Natural killer cell (primary cell): ENCODE results near the gene SLC35D1. TPM values are rescaled to one million over a fixed set of nuclear protein-coding genes. Genes with fewer than 3 reads are reported as not detected.

Source experiments
- ATAC-seq, 3 donors: fragments of 150-1000 bp in 2 of 3; fragments of 200-7000 bp in 1 of 3; cut with Tn5 transposase; 1 replicate in 1 of 3; 2 replicates in 2 of 3; pipeline ENCODE4 v1.10.0; 2021; ENCODE audit warnings: mild to moderate bottlenecking in 2 of 3, moderate library complexity in 2 of 3
- DNase-seq, 2 donors: peaks; one replicate each; pipeline versions ENCODE4 v3.0.0 to v3.0.0-alpha.2; 2013 to 2021; ENCODE audit warnings: mixed read lengths in 1 of 2
- H3K27ac ChIP-seq: one replicate; pipeline ENCODE4 v1.5.1; 2013; ENCODE audit warnings: mild to moderate bottlenecking, low read length
- H3K27me3 ChIP-seq: one replicate; pipeline ENCODE4 v1.6.1; 2013; ENCODE audit warnings: low read length; ENCODE audit not compliant: control insufficient read depth, insufficient read depth
- H3K36me3 ChIP-seq: one replicate; pipeline ENCODE4 v1.6.1; 2013; ENCODE audit warnings: low read length; ENCODE audit not compliant: control insufficient read depth, insufficient read depth
- H3K4me1 ChIP-seq: one replicate; pipeline ENCODE4 v1.6.1; 2013; ENCODE audit warnings: low read length; ENCODE audit not compliant: control insufficient read depth, insufficient read depth
- H3K4me3 ChIP-seq: one replicate; pipeline ENCODE4 v1.5.1; 2013; ENCODE audit warnings: low read length
- H3K9me3 ChIP-seq: one replicate; pipeline ENCODE4 v1.6.1; 2013; ENCODE audit warnings: low read length; ENCODE audit not compliant: control insufficient read depth, insufficient read depth
- H3K27ac Mint-ChIP-seq, 2 donors: one replicate each; pipeline ENCODE4 v1.8.0; 2022; ENCODE audit warnings: mild to moderate bottlenecking in 2 of 2, mixed read lengths in 2 of 2, moderate library complexity in 1 of 2
- H3K27me3 Mint-ChIP-seq, 2 donors: one replicate each; pipeline ENCODE4 v1.8.0; 2022; ENCODE audit warnings: low read depth in 2 of 2, mixed read lengths in 2 of 2
- H3K36me3 Mint-ChIP-seq: one replicate; pipeline ENCODE4 v1.8.0; 2022; ENCODE audit warnings: mixed read lengths
- H3K4me1 Mint-ChIP-seq, 2 donors: one replicate each; pipeline ENCODE4 v1.8.0; 2022; ENCODE audit warnings: mixed read lengths in 2 of 2
- H3K4me3 Mint-ChIP-seq: one replicate; pipeline ENCODE4 v1.8.0; 2022; ENCODE audit warnings: mild to moderate bottlenecking, moderate library complexity, mixed read lengths
- H3K9me3 Mint-ChIP-seq, 2 donors: one replicate each; pipeline ENCODE4 v1.8.0; 2022; ENCODE audit warnings: mixed read lengths in 2 of 2
- CTCF ChIP-seq: fragments of 200-600 bp; IDR thresholded peaks from one replicate; pipeline ENCODE4 v1.8.0; 2022; ENCODE audit warnings: antibody characterized with exemption
- WGBS: methylation state at CpG from one replicate; pipeline ENCODE4 v1.1.7; 2013; ENCODE audit warnings: missing lambda C conversion rate; ENCODE audit not compliant: insufficient coverage; 5-methylcytosine and 5-hydroxymethylcytosine counted together
- intact Hi-C: fragments of 100-400 bp; cut with micrococcal nuclease; formaldehyde crosslinking; loops from one replicate; pipeline ENCODE4 v1.14.2; 2022
- total RNA-seq, 4 donors: library from RNA; stranded (reverse); fragments of 120-200 nt in 1 of 4; gene quantifications; one replicate each; pipeline versions ENCODE4 v1.2.3 to v1.2.4, GENCODE V29; 2013 to 2022

Gene SLC35D1
- total RNA-seq, 3 donors from 2014 or later (not counting 1 experiment from before 2014, with no cell fraction given), result 12.9 to 17.0 (median 16.1) TPM

DNA sequence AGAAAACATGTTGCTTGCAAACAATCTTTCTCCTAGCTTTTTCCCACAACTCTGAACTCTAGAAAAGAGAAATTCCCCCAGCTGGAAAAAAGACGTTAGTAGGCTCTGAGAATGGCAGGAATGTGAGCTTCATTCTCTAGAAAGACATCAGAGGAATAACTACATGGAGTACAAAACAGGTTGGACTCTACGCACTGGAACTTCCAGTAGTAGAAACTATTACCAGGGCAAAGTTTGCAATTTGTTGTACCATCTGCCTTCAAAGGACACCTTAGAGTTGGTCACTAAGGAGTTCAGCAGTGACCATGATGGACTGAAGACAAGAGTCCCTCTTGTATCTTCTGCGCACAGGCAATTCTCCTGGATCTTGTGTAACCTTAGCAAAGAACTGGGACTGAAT is 60.9 kb downstream of the SLC35D1 start:
- intact Hi-C loops, result no loop called here
- Mint-ChIP-seq H3K27me3 (no peaks in the 10 kb centered on the region), H3K27ac (no peak overlapping the region)

DNA sequence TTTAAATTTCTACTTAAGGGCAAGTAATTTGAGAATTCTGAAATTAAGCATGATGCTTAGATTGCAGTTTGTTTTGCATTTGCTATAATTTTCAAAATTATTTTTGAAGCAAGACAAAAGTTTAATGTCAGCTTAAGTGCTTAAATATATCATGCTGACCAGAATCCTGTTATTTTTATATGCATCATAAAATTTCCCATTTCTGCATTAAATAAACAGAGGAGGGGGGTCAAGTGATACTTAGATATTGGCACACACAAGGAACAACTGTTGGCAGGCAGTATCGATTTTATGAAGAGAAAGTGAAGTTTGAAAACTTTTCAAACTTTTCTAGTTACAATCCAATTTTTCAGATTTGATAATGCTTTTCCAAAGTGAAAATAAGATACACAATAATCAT is 68.1 kb downstream of the SLC35D1 start:
- DNase-seq, result no peak
- Histone ChIP-seq H3K4me1 (no peaks in the 10 kb centered on the region), H3K4me3 (no peak overlapping the region), H3K36me3 (peaks cover 72% of the 10 kb centered on the region), H3K9me3 (no peaks in the 10 kb centered on the region), H3K27me3 (no peaks in the 10 kb centered on the region), H3K27ac (no peak overlapping the region)
- Mint-ChIP-seq H3K27ac (no peak overlapping the region), H3K4me1 (peaks cover 15 to 17% of the 10 kb centered on the region in 2 donors), H3K9me3 (no peaks in the 10 kb centered on the region), H3K36me3 (peaks cover 18% of the 10 kb centered on the region), H3K27me3 (no peaks in the 10 kb centered on the region), H3K4me3 (no peak overlapping the region)
- no peak for ATAC-seq
- intact Hi-C loops, result no loop called here
- WGBS, result no CpG with 5 or more reads among the region's 1 CpG
- no peak for TF ChIP-seq CTCF

More for the DNA sequence above, 60.9 kb downstream of the SLC35D1 start:
- Histone ChIP-seq H3K4me3 (no peak overlapping the region), H3K36me3 (peaks cover 13% of the 10 kb centered on the region), H3K9me3 (no peaks in the 10 kb centered on the region), H3K27me3 (no peaks in the 10 kb centered on the region), H3K27ac (no peak overlapping the region), H3K4me1 (no peaks in the 10 kb centered on the region)
- ATAC-seq, result no peak
- H3K4me3 Mint-ChIP-seq, result no peak overlapping the region
- no peak for TF ChIP-seq CTCF
- DNase-seq, result no peak
- peaks cover 5% of the 10 kb centered on the region for H3K36me3 Mint-ChIP-seq
- peaks cover 6 to 7% of the 10 kb centered on the region in 2 donors for H3K4me1 Mint-ChIP-seq
- H3K9me3 Mint-ChIP-seq, result no peaks in the 10 kb centered on the region
- 96% methylated on average over 2 of the region's 3 CpGs for WGBS

DNA sequence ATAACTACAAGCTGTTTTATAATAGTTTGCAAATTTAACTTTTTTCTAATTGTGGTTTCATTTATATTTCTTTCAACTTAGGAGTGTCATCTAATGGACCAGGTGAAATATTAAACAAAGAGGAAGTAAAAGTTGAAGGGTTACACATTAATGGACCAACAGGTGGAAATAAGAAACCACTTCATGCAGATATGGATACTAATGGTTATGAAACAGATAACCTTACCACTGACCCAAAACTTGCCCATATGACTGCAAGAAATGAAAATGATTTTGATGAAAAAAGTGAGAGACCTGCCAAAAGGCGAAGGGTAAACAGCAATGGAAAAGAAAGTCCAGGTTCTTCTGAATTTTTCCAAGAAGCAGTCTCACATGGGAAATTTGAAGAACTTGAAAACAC is 69.5 kb downstream of the SLC35D1 start:
- peaks cover 18% of the 10 kb centered on the region for H3K36me3 Mint-ChIP-seq

More for the DNA sequence above, 69.5 kb downstream of the SLC35D1 start:
- H3K4me1 Mint-ChIP-seq, result peaks cover 15 to 17% of the 10 kb centered on the region in 2 donors
- H3K36me3 ChIP-seq, result peaks cover 78% of the 10 kb centered on the region
- peak overlapping the region; percentile 33 to 83 for H3K27ac Mint-ChIP-seq
- 95% methylated on average over 1 of the region's 1 CpG for WGBS
- no peaks in the 10 kb centered on the region for H3K4me1 ChIP-seq
- DNase-seq (no peak), ATAC-seq (no peak)
- no peaks in the 10 kb centered on the region for H3K27me3 ChIP-seq
- no peak overlapping the region for H3K27ac ChIP-seq
- H3K9me3 Mint-ChIP-seq, result no peaks in the 10 kb centered on the region
- no peaks in the 10 kb centered on the region for H3K9me3 ChIP-seq
- H3K27me3 Mint-ChIP-seq, result no peaks in the 10 kb centered on the region
- no peak for TF ChIP-seq CTCF
- no peak overlapping the region for H3K4me3 Mint-ChIP-seq
- no peak overlapping the region for H3K4me3 ChIP-seq
- intact Hi-C loops, result loop anchor here (5.0 kb wide), 1 partner anchor 52 kb away; no protein-coding TSS in a partner anchor
